AG04449 (cell line): ENCODE data around the gene PROKR1.
"Not testable (repeated sequence)": the region's sequence is repeated elsewhere in the genome, so short reads cannot be mapped to it uniquely, and the experiment has no call there.

Source experiments
- CTCF ChIA-PET: fragments of 350-600 bp; formaldehyde crosslinking; extraction: SDS; loops from one replicate; lab custom pipeline; 2021; ENCODE audit warnings: antibody characterized with exemption; lab: Yijun Ruan, JAX
- POLR2A ChIA-PET: fragments of 400-600, 350-600 bp; formaldehyde crosslinking; extraction: SDS; loops from one replicate; lab custom pipeline; 2020; ENCODE audit warnings: antibody characterized with exemption, inconsistent platforms; lab: Yijun Ruan, JAX
- DNase-seq: peaks from one replicate; pipeline ENCODE4 v3.0.0-alpha.2; 2010; ENCODE audit warnings: low read depth, low spot score
- H3K4me3 ChIP-seq: 2 replicates; pipeline ENCODE4 v1.5.1; 2011; ENCODE audit warnings: low read depth, mild to moderate bottlenecking, control low read depth, low read length
- CTCF ChIP-seq: IDR thresholded peaks from one replicate; pipeline ENCODE4 v1.5.1; 2011; ENCODE audit warnings: mild to moderate bottlenecking, moderate library complexity, low read length, control low read depth, inconsistent platforms; ENCODE audit not compliant: insufficient read depth; ENCODE audit errors: missing control alignments

The PROKR1 gene

GRCh38 chr2:68675470-68675869, 32.1 kb downstream of the PROKR1 start:
- DNase-seq = no peak
- ChIA-PET CTCF (no interaction called here), POLR2A (no interaction called here)
- no peak overlapping the region for H3K4me3 ChIP-seq
- no peak for TF ChIP-seq CTCF

- POLR2A ChIA-PET, CTCF ChIA-PET, DNase-seq, H3K4me3 ChIP-seq: not testable (repeated sequence)
These were observed 34.5 kb downstream of the PROKR1 start for GRCh38 chr2:68677837-68678236.

GRCh38 chr2:68679166-68679916, 36.0 kb downstream of the PROKR1 start:
- DNase-seq, CTCF ChIA-PET, POLR2A ChIA-PET: not testable (repeated sequence)

GRCh38 chr2:68679917-68680267, 36.5 kb downstream of the PROKR1 start:
- CTCF ChIA-PET, POLR2A ChIA-PET, H3K4me3 ChIP-seq, DNase-seq: not testable (repeated sequence)

More at GRCh38 chr2:68679166-68679916, 36.0 kb downstream of the PROKR1 start:
- H3K4me3 ChIP-seq = not testable (repeated sequence)

GRCh38 chr2:68684197-68684596, 40.8 kb downstream of the PROKR1 start:
- TF ChIP-seq CTCF = no peak
- H3K4me3 ChIP-seq = no peak overlapping the region
- no peak for DNase-seq
- ChIA-PET POLR2A (no interaction called here), CTCF (no interaction called here)

- POLR2A ChIA-PET = no interaction called here
- no peak overlapping the region for H3K4me3 ChIP-seq
- no peak for TF ChIP-seq CTCF
- CTCF ChIA-PET = no interaction called here
- no peak for DNase-seq
These were observed 42.8 kb downstream of the PROKR1 start for GRCh38 chr2:68686178-68686577.

- no peak overlapping the region for H3K4me3 ChIP-seq
- ChIA-PET POLR2A (no interaction called here), CTCF (no interaction called here)
- DNase-seq = no peak
- TF ChIP-seq CTCF = no peak
These were observed 43.6 kb downstream of the PROKR1 start for GRCh38 chr2:68687018-68687417.
